ENCODE data around the gene FAR1.

- TF ChIP-seq CTCF (IDR thresholded peaks at IDR 0.05): no peak
- TF ChIP-seq POLR2A (IDR thresholded peaks at IDR 0.05): no peak
Measured at GRCh38 chr11:13682212-13682611, 13.7 kb downstream of the FAR1 start.
